Activated CD4-positive, alpha-beta T cell treated with anti-CD3 and anti-CD28 coated beads, Interleukin-2, amount 50 U/mL, for 1 hour (primary cell): ENCODE data around the gene CSNK1A1.
"Not testable (repeated sequence)": the region's sequence is repeated elsewhere in the genome, so short reads cannot be mapped to it uniquely, and the experiment has no call there.

Source experiments
- DNase-seq: peaks from one replicate; pipeline ENCODE4 v3.0.0-alpha.2; 2020

CSNK1A1 gene

DNA sequence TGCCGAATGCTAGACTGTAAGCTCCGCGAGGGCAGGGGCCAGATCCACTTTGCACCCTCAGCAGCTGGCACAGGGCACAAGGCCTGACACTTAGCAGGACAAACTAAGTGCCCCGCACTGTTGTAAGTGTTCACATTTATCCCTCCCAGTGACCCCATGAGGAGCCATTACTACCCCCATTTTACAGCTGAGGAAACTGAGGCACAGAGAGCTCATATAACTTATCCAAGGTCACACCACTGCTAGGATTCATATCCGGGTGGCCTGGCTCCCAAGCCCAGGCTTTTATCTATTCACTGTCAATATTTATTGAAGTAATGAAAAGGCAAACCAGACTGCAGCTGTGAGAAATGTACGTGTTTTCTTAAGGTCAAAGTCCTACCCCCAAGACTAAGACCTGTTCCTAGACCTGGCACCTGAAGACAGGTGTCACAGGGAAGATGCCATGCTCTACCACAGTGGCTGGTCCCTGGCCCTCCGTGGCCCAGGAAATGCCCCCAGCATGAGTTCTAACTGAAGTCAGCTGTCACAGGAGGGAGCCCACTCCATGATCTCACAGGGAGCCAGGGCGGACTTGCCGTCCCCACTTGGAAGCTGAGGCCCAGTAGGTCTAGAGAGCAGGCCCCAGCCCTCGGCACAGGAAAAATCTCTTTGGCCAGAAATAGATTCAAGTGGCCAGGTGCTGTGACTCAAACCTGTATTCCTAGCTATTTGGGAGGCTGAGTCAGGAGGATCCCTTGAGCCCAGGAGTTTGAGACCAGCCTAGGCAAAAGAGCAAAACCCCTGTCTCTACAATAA is 97.4 kb downstream of the CSNK1A1 start:
- no peak for DNase-seq

DNA sequence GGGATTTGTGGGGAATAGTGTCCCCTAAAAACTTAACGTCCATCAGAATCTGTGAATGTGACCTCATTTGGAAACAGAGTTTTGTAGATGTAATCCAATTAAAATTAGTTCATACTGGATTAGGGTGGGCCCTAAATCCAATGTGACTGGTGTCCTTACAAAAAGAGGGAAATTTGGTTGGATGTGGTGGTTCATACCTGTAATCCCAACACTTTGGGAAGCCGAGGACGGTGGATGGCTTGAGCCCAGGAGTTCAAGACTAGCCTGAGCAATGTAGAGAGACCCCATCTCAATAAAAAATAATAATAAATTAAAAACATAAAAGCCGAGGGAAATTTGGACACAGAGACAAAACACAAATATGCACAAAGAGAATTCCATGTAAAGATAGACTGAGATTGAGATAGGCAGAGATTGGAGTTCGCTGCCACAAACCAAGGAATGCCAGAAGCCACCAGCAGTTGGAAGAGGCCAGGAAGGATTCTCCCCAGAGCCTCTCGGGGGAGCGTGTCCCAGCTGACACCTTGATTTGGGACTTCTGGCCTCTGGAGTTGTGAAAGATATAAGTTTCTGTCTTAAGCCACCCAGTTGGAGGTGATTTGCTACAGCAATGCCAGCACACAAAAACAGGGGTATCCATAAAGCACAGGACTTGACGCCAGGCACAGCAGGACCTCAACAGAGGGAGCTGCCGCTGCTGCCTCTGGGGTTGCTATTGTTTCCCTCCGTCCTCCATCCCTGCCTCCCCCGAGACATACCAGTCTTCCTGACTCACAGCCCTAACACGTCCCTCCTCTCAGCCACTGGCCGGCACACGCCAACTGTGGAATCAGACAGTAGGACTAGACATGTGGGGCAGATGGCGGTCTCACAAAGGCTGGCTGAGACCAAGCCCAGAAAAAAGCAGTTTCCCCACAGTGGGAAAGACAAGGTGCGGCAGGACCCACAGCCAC is 98.3 kb downstream of the CSNK1A1 start:
- DNase-seq: no peak

DNA sequence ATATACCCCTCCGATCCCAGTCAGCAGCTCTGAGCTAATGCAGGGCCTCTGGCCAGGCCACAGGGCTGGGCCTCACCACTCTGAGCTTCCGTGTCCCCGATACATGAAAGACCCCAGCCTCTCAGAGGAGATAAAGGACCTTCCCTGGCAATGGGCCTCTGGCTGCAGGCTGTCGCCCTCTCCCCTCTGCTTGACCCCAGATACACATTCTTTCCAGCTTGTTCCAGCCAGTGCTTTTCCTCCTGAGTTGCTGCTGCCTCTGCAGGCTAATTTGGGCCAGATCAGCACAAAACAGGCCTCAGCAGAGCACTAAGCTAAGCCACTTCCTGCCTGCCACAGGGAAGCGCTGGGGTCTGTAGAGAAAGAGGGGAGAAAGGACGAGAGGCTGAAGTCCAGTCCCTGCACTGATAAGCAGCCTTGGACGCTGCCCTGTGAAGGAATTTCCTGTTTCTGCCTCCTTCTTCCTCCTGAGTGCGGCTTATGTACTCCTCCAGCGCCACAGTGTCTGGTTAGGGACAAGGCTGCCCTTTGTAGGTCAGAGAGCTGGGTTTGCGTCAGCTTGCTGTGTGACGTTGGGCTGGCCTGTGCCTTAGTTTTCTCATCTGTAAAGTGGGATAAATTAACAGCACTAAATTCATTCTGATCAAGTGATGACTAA is 99.1 kb downstream of the CSNK1A1 start:
- DNase-seq: no peak

- DNase-seq: no peak
Observed at GRCh38 chr5:149450199-149450598, 101.0 kb downstream of the CSNK1A1 start.

- no peak for DNase-seq
Observed at GRCh38 chr5:149448831-149449714, 102.2 kb downstream of the CSNK1A1 start.

DNA sequence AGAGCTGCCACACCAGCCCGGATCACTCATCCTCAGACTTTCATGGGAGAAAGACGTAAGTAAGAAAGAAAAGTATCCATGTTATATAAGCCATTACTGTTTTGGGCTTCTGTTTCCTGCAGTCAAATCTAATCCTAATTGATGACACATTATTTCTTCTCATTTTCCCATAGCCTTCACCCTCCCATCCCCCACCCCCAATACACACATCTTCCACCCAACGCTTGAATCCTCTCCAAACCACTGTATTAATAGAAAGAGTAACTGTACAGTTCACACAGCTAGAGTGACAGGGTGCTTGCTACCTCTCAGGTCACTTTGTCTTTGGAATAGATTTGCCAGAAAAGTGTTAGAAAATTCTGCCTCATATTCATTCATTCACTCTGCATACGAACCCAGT is 102.8 kb downstream of the CSNK1A1 start:
- DNase-seq: no peak

DNA sequence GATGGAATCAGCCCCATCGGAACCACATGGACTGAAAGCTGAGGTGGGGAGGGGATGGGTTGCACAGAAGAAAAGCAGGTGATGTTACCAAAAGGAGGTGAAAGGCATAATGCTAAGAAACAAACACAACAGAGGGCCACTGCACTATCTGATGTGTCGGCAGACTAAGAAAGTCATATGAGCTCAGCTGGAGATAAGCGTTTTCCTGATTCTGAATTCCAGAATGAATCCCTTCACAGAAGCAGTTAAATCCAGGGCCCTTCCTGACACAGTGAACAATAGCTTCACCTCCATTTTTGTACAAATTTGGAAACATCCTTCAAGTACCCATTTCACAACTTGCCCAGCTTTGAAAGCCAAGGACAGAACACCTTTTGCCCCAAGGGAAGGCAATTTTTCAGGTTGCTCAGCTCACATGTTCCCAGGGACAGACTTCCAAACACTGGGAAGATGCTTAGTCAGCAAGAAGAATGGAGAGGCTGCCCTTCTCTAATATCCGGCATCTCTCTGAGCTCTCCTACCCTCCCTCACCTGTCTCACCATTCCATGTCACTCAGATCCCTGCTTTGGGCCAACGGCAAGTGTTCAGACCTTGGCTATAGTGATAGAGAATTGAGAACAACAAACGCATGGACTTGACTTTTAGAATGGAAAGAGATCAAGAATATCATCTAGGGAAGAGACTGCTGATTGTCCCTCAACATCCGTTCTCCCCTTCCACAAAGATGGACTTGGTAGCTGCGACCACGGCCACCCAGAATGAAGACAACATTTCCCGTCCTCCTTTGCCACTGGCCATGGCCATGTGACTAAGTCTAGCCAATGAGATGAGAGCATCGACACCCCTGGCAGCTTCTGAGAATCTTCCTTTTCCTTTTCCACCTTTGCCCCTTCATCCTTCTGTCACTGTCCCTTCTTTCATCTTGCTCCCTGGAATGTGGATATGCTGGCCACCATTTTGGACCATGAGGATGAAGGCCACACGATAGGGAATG is 103.6 kb downstream of the CSNK1A1 start:
- no peak for DNase-seq

GRCh38 chr5:149446794-149447193 is 104.4 kb downstream of the CSNK1A1 start:
- not testable (repeated sequence) for DNase-seq

- DNase-seq: no peak
Observed at GRCh38 chr5:149445739-149446369, 105.4 kb downstream of the CSNK1A1 start.

GRCh38 chr5:149445343-149445738 is 105.9 kb downstream of the CSNK1A1 start:
- no peak for DNase-seq

DNA sequence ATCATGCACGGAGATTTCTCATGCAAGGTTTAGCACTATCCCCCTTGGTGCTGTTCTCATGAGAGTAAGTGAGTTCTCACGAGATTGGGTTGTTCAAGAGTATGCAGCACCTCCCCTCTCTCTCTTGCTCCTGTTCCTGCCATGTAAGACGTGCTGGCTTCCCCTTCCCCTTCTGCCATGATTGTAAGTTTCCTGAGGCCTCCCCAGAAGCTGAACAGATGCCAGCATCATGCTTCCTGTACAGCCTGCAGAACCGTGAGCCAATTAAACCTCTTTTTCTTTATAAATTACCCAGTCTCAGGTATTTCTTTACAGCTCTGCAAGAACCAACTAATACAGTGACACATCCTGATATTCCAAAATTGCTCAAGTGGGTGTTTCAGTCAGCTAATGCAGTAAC is 106.8 kb downstream of the CSNK1A1 start:
- not testable (repeated sequence) for DNase-seq

DNA sequence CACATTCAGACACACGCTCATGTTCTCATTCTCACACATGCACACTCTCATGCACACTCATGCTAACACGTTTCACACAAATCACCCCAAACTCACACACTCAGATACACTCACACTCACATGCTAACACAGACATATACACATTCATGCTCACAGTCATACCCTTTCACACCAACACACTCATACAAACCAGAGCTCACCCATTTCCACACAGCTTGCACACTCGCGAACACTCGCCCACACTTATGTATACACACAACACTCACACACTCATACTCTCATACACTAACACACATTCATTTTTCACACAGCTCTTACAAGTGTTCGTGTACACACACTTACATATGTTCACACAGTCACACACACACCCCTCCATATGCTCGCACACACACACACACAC is 108.0 kb downstream of the CSNK1A1 start:
- no peak for DNase-seq

- peak; percentile 71 for DNase-seq
Observed at GRCh38 chr5:149442563-149443182, 108.6 kb downstream of the CSNK1A1 start.
